Posterior vena cava (tissue), 2 donors: ENCODE data around the gene CANX. TPM values are rescaled to one million over a fixed set of nuclear protein-coding genes. Genes with fewer than 3 reads are reported as not detected.

Experiments
- DNase-seq: peaks from one replicate; pipeline ENCODE4 v3.0.0-alpha.2; 2020; ENCODE audit warnings: low spot score
- intact Hi-C, 2 donors: fragments of 100-400 bp; cut with DNase I; formaldehyde crosslinking; loops; one replicate each; pipeline versions ENCODE4 v1.14.1 to v1.14.2; 2022 to 2023
- total RNA-seq, 2 donors: library from RNA; stranded (reverse); fragmentation: NEBNext Ultra II Directional; extraction: Animal tissue kit (Norgen Biotek cat#: 25700); gene quantifications; one replicate each; pipeline ENCODE4 v1.2.1, GENCODE V29; 2021
- donor health status: DM: yes; HTN: yes; CAD: no.
- donor health status: DM: yes; HTN: yes; CAD: no.

Gene CANX
- total RNA-seq, 2 donors from 2014 or later, result 525 to 591 TPM

DNA sequence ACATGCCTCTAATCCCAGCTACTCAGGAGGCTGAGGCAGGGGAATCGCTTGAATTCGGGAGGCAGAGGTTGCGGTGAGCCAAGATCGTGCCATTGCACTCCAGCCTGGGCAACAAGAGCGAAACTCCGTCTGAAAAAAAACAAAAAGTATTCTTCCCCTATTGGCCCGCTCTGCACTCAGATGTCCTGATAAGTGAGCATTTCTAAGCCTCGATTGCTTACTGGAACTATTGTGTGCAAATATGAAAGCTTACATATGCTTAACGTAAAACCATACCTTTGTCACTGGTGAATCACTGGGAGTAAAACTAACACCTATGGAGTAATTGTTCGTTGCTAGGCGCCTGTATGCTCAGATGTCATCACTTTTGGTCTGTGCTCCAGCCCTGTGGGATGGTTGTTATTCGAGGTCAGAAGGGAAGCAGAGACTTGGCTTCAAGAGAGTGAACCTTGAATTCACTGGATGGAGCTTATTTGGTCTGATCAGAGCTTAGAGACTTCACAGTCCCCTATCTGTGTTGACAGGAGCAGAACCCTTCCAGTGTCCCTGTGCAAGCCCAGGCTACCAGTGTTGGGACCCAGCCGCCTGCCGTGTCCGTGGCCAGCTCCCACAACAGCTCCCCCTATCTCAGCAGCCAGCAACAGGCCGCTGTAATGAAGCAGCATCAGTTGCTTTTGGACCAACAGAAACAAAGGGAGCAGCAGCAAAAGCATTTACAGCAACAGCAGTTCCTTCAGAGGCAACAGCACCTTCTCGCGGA lies 69.7 kb downstream of the CANX start:
- peak; percentile 42 for DNase-seq
- intact Hi-C loops, result no loop called here

DNA sequence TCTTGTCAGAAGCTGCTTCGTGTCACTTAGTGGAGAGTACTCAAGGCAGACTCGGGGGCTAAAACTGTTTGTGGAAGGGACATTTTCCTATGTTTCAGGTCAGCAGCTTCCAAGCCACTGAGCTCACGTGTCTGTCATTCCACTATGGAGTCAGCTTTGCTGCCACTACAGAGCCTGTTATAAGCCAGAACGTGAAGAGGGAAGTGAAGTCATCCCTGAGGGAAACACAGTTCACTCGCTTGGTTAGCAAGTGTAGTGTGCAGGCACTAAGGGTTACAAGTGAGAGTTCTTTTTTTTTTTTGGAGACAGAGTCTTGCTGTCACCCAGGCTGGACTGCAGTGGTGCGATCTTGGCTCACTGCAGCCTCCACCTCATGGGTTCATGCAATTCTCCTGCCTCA lies 70.5 kb downstream of the CANX start:
- peak; percentile 58 for DNase-seq
- intact Hi-C loops, result no loop called here

DNA sequence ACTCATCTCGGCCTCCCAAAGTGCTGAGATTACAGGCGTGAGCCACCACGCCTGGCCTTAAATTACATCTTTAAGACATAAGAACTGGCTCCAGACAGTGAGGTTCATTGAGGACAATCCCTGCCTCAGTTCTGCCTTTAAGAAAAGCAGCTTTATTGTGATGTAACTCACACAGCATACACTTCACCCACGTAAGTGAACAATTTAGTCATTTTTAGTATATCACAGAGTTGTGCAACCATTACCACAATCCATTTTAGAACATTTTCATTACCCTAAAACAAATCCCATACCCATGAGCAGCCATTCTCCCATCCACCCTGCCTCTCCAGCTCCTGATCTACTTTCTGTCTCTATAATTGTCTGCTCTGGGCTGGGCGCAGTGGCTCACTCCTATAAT lies 71.0 kb downstream of the CANX start:
- DNase-seq, result no peak
- intact Hi-C loops, result no loop called here

DNA sequence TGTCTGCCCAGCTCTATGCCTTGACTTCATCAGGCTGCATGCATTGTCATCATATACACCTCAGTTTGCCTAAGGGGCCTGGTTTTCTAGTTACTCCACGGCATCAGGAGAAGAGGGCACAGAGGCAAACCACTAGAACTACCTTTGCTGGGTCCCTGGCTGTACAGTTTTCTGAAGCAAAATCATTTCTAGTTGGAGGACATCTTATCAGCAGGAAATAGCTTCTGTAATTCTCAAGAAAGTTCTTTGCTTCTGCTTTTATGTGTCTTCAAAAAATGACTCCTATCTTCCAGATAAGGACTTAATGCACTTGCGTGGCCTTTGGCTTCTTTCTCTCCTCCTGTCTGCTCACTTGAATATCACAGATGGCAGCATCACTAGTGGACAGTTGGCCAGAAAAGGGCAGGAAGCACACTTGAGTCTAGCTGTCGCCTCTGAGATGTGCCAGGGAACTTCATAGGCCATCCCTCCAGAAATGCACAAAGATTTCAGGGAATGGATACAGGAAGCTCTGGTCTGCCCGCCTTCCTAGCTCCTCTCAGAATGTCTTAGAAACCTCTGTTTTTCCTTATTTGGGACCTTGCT lies 72.6 kb downstream of the CANX start:
- intact Hi-C loops, result no loop called here
- no peak for DNase-seq

DNA sequence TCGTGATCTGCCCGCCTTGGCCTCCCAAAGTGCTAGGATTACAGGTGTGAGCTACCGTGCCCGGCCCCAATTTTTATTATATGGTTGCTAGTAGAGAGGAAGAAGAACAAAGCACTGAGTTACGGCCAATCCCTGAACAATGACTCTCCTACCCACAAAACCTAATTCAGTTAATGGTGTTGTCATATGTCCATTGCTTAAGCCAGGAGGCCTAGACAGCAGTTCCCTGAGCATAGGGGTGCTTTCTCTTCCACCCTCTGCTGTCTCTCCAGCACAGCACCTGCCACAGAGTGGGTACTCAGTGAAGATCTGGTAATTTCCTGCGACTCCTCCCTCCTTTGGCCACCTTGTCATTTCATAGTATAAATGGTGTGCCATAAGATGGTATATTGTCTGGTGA lies 73.6 kb downstream of the CANX start:
- intact Hi-C loops, result no loop called here
- DNase-seq, result peak; percentile 2

DNA sequence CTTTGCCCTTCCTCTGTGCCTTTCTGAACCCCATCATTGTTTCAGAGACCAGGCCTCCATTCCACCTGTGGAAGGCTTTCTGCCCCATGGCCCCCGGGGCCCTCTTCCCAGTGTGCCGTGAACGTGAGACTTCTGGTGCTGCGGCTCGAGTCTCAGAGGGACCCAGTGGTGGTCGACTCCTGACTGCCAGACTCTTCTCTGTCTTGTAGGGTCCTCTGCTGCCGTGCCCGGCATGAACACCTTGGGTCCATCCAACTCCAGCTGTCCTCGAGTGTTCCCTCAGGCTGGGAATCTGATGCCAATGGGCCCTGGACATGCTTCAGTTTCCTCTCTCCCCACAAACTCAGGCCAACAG lies 74.9 kb downstream of the CANX start:
- intact Hi-C loops, result no loop called here
- DNase-seq, result peak; percentile 64

DNA sequence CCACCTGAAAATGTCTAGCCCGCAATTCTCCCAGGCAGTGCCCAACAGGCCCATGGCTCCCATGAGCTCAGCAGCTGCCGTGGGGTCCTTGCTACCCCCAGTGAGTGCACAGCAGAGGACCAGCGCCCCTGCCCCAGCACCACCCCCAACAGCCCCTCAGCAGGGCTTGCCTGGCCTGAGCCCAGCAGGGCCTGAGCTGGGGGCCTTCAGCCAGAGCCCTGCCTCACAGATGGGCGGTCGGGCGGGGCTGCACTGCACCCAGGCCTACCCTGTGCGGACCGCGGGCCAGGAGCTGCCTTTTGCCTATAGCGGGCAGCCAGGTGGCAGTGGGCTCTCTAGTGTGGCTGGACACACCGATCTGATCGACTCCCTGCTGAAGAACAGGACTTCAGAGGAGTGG lies 75.7 kb downstream of the CANX start:
- intact Hi-C loops, result no loop called here
- DNase-seq, result peak; percentile 62

DNA sequence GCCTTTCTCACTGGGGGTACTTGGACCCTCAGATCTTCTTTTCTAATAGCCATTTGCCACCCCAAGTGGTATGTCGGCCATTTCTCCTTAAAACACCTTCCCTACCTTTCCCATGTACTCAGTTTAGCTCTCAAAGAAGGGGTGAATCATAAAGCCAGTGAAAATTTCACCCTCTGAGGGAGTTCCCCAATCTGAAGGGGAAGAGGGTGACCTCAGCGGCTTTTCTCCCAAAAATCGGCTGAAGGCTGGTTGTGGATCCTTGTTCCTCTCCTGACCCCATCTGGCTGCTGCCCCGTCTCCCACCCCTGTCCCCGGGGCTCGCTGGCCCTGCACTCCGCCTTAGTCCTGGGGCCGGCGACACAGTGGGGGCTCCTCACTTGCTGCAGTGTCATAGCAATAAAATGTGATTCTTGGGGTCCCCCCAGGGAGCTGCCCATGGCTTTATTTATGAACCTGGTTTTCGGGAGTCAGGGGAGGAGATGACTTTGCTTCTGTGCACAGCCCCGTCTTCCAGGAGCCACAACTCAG lies 77.7 kb downstream of the CANX start:
- DNase-seq, result peak; percentile 77
- intact Hi-C loops, result loop anchor here in 1 of 2 donors (5.0 kb wide), 1 partner anchor 354 kb away; no protein-coding TSS in a partner anchor

DNA sequence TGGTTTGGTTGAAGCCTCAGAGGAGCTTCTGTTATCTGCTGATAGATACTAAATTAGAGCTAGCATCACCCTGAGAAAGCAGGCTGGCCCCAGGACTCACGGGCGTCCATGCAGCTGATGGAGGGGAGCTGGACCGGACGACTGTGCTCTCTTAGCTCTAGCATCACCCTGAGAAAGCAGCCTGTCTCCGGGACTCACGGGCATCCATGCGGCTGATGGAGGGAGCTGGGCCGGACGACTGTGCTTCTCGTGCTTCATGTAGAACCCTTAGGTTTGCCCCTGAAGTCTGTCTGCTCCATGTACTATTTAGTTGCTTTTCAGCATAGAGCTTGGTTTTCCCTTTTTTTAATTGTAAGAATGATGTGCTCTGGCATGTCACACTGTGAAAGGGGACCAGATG lies 78.7 kb downstream of the CANX start:
- intact Hi-C loops, result loop anchor here in 1 of 2 donors (5.0 kb wide), 1 partner anchor 355 kb away; no protein-coding TSS in a partner anchor
- DNase-seq, result peak; percentile 24

DNA sequence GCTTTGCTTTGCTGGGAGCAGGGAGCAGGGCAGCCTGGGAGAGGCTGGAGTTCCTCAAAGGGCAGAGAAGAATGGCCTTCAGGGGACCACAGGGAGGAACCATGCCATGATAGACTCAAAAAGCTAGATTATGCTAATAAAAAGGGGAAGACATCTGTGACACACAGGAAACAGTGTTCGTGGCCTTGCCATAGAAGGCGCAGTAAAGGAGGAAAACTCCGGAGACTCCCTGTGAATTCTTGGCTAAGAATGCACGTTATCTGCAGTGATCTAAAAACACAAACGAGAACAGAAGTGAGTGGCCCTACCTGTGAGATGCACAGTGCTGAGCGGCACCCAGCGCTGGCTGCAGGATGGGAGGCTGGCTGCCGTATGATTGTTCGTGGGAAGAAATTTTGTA lies 79.1 kb downstream of the CANX start:
- DNase-seq, result peak; percentile 26
- intact Hi-C loops, result loop anchor here in 1 of 2 donors (5.0 kb wide), 1 partner anchor 356 kb away; no protein-coding TSS in a partner anchor

DNA sequence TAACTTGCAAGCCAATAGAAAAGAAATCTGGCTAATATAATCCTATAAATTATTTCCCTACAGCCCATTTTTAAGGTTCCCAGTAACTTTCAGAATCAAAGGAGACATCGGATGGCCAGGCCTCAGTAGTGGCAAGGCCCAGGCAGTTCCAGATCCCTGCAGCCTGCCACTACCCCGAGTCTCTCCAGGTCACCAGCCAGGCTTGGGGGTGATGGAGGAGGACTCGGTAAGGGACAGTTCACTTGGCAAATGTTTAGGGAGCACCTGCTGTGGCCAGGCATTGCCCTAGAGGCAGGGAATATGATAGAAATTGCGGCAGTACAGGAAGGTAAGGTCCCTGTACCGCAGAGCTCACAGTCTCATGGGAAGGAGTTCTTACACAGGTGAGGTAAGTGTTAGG lies 79.8 kb downstream of the CANX start:
- peak; percentile 50 for DNase-seq
- intact Hi-C loops, result loop anchor here in 1 of 2 donors (5.0 kb wide), 1 partner anchor 356 kb away; no protein-coding TSS in a partner anchor

DNA sequence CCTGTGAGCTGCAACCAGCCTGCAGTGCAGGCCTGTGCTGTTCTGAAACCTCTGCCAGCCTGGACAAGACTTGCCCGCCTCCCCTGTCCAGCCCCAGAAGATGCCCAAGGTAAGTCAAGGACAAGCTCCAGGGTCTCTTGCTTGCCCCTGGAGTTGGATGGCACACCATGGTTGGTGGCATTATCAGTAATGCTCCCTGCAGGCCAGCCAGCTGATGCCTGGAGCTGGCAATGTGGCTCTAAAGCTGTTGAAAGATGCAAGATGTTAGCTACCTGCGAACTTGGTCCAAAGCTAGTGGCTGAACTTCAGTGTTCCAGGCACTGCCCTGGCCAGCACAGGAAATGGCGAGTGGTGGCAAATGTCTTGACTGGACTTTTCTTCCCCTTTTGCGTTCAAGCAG lies 81.1 kb downstream of the CANX start:
- intact Hi-C loops, result loop anchor here in 1 of 2 donors (5.0 kb wide), 1 partner anchor 358 kb away; no protein-coding TSS in a partner anchor
- DNase-seq, result peak; percentile 48

DNA sequence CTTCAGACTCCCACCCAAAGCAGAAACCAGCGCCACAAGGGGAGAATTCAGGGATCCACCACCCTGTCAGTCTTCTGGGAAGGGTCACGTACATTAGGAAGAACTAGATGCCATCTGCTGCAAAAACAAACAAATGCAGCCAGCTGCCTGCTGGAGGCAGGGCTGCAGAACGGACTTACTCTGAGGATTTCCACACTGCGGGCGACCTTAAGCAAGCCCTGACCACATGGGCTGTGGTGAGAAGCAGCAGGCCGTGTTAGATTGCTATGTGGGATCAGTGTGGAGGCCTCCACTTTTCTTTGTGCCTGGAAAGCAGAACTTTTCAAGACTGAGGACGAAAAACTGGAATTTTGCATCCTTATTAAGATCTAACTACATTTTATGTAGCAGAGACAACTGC lies 81.6 kb downstream of the CANX start:
- intact Hi-C loops, result no loop called here

More for the DNA sequence above, 81.6 kb downstream of the CANX start:
- DNase-seq, result no peak

Other genes starting within 250 kb of the CANX start
- 10 to 100 TPM; 34.8 to 36.6 TPM for gene RUFY1, start 148.4 kb upstream of the CANX start, total RNA-seq
- gene HNRNPH1, start 75.3 kb upstream of the CANX start, total RNA-seq, result 100 to 1,000 TPM; 345 to 404 TPM
- not detected for gene CBY3, start 17.9 kb upstream of the CANX start, total RNA-seq
- 10 to 100 TPM; 22.0 to 22.5 TPM for gene MAML1, start 33.9 kb downstream of the CANX start, total RNA-seq
- gene LTC4S, start 95.0 kb downstream of the CANX start, total RNA-seq, result 10 to 100 TPM; 19.7 to 20.3 TPM
- gene MGAT4B, start 107.9 kb downstream of the CANX start, total RNA-seq, result 10 to 100 TPM; 54.6 to 62.8 TPM
- 100 to 1,000 TPM; 245 to 333 TPM for gene SQSTM1, start 121.9 kb downstream of the CANX start, total RNA-seq
- gene MRNIP, start 159.8 kb downstream of the CANX start, total RNA-seq, result 10 to 100 TPM; 17.3 to 20.1 TPM
- gene TBC1D9B, start 208.9 kb downstream of the CANX start, total RNA-seq, result 10 to 100 TPM; 85.0 to 90.5 TPM